Measurements from ENCODE around the gene METTL13. TPM values are rescaled to one million over a fixed set of nuclear protein-coding genes. Genes with fewer than 3 reads are reported as not detected.

Gene METTL13
- total and polyA plus RNA-seq, 9 of the 15 experiments (the other 6 are each of a cell fraction or from before 2014, with no cell fraction given): 18.9 to 78.9 (median 54.9) TPM

- Histone ChIP-seq H3K27me3 (ENCODE audit: control insufficient read depth in 2 of 2, insufficient read depth in 2 of 2, low read length in 2 of 2) (no peaks in the 10 kb centered on the region), H3K4me2 (ENCODE audit: insufficient read depth, low read length) (no peak overlapping the region), H2AFZ (ENCODE audit: low read depth, low read length) (no peak overlapping the region), H3K79me2 (ENCODE audit: control insufficient read depth, insufficient read depth, low read length) (no peaks in the 10 kb centered on the region), H3K4me1 (replicated peaks in 1 of 2; ENCODE audit: control insufficient read depth in 2 of 2, insufficient read depth in 2 of 2, low read length in 2 of 2) (0 out of 5 replicates have a peak, but pooled peaks cover 0 to 3% of the 10 kb centered on the region in 2 experiments), H3K4me3 (no peak overlapping the region), H3K9me1 (ENCODE audit: control insufficient read depth, insufficient read depth, low read length) (no peaks in the 10 kb centered on the region), H3K36me3 (ENCODE audit: control insufficient read depth, insufficient read depth, low read length) (no peaks in the 10 kb centered on the region), H3K9ac (ENCODE audit: insufficient read depth in 1 of 2, low read depth in 2 of 2, low read length in 2 of 2) (no peak overlapping the region), H3K9me3 (replicated peaks; ENCODE audit: control insufficient read depth, insufficient read depth, low read depth, low read length) (no peaks in the 10 kb centered on the region), H3K27ac (ENCODE audit: extremely low read depth, low read depth, low read length) (no peak overlapping the region), H4K20me1 (replicated peaks; ENCODE audit: control insufficient read depth, insufficient read depth, low read length) (no peaks in the 10 kb centered on the region)
- FAIRE-seq: no peak
- ATAC-seq: no peak
- DNase-seq (ENCODE audit: extremely low read depth in 1 of 4, low spot score in 3 of 4): no peak
- intact Hi-C loops (cut with micrococcal nuclease): loop anchor here (5.0 kb wide), 1 partner anchor 115 kb away; no protein-coding TSS in a partner anchor
- POLR2A ChIA-PET: interaction anchor here (0.7 kb wide), 1 partner anchor 584 kb away, joined by 3 read pairs; no protein-coding TSS in a partner anchor
- CTCF ChIA-PET (ENCODE audit: low intra/inter-chr PET ratio): no interaction called here
- BruUV-seq (replicated peaks): no TSS peak
- in situ Hi-C loops (cut with MboI): loop anchor here (10.0 kb wide), 1 partner anchor 587 kb away; no protein-coding TSS in a partner anchor
- WGBS (ENCODE audit: insufficient coverage, low coverage, missing lambda C conversion rate): 5% methylated on average over 4 of the region's 4 CpGs
- TF ChIP-seq FOXM1 (IDR thresholded peaks at IDR 0.05; ENCODE audit: low read depth) (no peak), FOXM1 (CRISPR knock-in tag; IDR thresholded peaks at IDR 0.05; ENCODE audit: low read depth) (no peak), GTF2E2 (tag; IDR thresholded peaks at IDR 0.05) (no peak), PTRF (tag; IDR thresholded peaks at IDR 0.05) (no peak), ZNF512 (tag; IDR thresholded peaks at IDR 0.05) (no peak), ZNF134 (CRISPR knock-in tag; conservative IDR thresholded peaks at IDR 0.05) (no peak), POLR2AphosphoS5 (IDR thresholded peaks at IDR 0.05; ENCODE audit: control insufficient read depth, insufficient read depth, low read depth, low read length) (no peak), ZFPM2 (CRISPR knock-in tag; IDR thresholded peaks at IDR 0.05) (no peak), HNRNPLL (IDR thresholded peaks at IDR 0.05; ENCODE audit: low read depth, low read length, poor library complexity, severe bottlenecking) (no peak), CHAMP1 (IDR thresholded peaks at IDR 0.05) (no peak), ZNF785 (CRISPR knock-in tag; IDR thresholded peaks at IDR 0.05) (no peak), TSHZ1 (CRISPR knock-in tag; IDR thresholded peaks at IDR 0.05) (no peak), E4F1 (CRISPR knock-in tag; IDR thresholded peaks at IDR 0.05; ENCODE audit: borderline replicate concordance) (no peak)
Measured at GRCh38 chr1:171807556-171807955, 26.1 kb downstream of the METTL13 start.
